IPS-18c (cell line): ENCODE results near the gene PPFIA2.

ENCODE experiments used
- H3K4me3 ChIP-seq: 2 replicates; pipeline ENCODE4 v1.7.0; 2013; ENCODE audit warnings: low read depth, mild to moderate bottlenecking, low read length, moderate library complexity; ENCODE audit not compliant: insufficient read depth
- H3K9me3 ChIP-seq: one replicate; pipeline ENCODE4 v1.6.1; 2013; ENCODE audit warnings: mild to moderate bottlenecking, low read length, moderate library complexity; ENCODE audit not compliant: control insufficient read depth, insufficient read depth

Gene PPFIA2

DNA sequence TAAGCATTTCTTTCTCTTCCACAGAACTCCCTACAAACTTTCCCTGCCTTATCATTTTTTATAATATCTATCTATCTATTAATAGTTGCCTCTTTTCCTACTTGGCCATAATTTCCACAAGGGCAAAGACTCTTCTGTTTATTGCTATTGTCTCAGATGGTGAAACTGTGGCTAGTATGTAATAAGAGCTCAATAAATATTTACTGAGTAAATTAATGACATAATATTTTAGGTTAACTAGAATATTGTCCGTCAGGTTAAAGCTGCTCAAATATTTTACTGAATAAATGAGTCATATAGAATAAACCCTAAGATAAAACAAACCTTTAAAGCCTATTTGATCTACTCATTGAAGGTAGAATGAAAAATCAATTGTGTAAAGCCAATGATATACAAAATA lies 240.5 kb downstream of the PPFIA2 start:
- Histone ChIP-seq H3K4me3 (no peak overlapping the region), H3K9me3 (no peaks in the 10 kb centered on the region)

DNA sequence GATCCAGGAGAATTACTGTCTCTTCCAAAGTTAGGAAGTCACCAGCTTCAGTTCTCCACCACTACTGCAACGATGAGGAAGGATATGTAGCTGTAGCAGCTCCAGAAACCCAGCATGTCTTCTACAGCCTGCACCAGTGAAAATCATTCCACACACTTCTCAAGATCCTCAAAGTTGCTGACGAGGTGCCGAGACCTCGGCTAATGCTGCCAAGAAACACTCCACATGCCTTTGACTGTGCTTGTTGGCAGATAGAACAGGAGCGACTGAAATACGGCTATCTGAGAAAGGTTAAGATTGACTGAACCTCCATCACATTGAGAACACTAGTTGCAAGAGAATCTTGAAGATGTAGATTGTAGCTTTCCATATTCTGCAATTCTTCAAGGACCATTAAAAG lies 241.9 kb downstream of the PPFIA2 start:
- Histone ChIP-seq H3K4me3 (no peak overlapping the region), H3K9me3 (no peaks in the 10 kb centered on the region)

DNA sequence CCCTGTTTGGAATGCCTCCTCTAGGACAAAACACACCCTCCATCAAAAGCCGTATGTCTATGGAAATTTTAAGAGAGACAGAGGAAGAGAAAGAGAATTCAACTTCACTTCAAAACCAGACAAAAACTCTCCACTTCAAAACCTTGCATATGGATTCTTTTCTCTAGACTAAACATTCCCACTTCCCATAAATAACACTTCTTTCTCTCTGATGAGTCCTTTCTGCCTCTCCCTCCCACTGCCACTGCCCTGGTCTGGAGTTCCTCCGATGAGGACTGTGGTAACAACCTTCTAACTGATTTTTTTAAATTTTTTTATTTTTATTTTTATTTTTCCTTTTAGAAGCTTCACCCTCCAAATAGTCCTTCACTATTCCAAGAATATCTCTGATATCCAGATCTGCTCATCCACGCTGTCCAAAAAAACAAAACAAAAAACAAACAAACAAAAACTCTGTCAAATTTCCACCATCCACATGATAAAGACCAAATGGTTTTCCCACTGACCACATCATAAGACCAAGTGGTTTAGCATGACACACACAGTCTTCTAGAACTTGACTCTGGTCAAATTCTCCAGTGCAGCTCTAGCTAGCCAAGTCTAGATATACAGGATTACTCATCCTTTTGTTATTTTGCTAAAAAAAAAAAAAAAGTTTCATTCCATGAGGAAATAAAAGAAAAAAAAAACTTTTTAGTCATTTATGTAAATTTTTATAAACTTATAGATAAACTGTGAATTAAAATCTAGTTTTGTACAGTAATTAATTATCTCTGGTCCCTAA lies 256.0 kb downstream of the PPFIA2 start:
- H3K9me3 ChIP-seq: no peaks in the 10 kb centered on the region
- no peak overlapping the region for H3K4me3 ChIP-seq

DNA sequence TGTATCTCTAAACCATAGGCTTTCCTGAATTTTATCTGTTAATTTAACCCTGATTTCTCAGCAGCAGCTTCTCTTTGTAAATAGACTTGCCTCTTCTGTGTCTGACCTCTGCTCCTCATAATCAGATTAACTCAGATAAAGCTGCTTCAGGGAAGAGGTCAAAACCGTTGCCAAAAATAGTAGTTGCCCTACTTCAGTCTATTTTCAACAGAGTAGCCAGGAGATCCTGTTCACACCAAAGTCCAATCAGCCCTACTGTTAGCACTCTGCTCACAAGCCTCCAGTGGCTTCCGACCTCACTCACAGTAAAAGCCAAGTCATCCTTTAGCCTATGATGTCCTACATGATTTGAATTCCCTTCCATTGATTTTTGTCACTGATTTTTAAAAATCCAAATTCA lies 258.4 kb downstream of the PPFIA2 start:
- H3K4me3 ChIP-seq: no peak overlapping the region
- no peaks in the 10 kb centered on the region for H3K9me3 ChIP-seq

- Histone ChIP-seq H3K4me3 (no peak overlapping the region), H3K9me3 (no peaks in the 10 kb centered on the region)
Observed at GRCh38 chr12:81499809-81500208, 259.3 kb downstream of the PPFIA2 start.

- H3K9me3 ChIP-seq: no peaks in the 10 kb centered on the region
- H3K4me3 ChIP-seq: no peak overlapping the region
Observed at GRCh38 chr12:81492131-81492720, 266.9 kb downstream of the PPFIA2 start.

DNA sequence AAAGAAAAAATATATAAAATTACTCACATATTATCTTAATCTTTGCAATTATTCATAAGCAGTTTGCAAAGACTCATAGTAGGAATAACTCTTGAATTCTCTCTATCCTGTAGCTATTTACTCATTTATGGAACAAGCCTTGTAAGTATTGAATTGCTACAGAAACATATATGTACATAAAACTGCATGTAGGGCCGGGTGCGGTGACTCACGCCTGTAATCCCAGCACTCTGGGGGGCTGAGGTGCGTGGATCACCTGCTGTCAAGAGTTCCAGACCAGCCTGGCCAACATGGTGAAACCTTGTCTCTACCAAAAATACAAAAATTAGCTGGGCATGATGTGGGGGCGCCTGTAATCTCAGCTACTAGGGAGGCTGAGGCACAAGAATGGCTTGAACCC lies 286.2 kb downstream of the PPFIA2 start:
- Histone ChIP-seq H3K4me3 (no peak overlapping the region), H3K9me3 (no peaks in the 10 kb centered on the region)

DNA sequence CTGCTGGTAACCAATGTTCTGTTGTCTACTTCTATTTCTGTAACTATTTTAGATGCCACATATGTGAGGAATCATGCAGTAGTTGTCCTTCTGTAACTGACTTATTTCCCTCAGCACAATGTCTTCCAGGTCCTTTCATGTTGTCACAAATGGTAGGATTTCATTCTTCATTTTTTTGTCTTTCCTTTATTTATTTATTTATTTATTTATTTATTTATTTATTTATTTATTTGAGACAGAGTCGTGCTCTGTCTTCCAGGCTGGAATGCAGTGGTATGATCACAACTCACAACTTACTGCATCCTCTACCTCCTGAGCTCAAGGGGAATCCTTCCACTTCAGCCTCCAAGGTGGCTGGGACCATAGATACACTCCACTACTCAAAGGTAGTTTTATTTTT lies 288.2 kb downstream of the PPFIA2 start:
- no peaks in the 10 kb centered on the region for H3K9me3 ChIP-seq
- no peak overlapping the region for H3K4me3 ChIP-seq

- Histone ChIP-seq H3K9me3 (no peaks in the 10 kb centered on the region), H3K4me3 (no peak overlapping the region)
Observed at GRCh38 chr12:81468206-81468605, 290.9 kb downstream of the PPFIA2 start.

DNA sequence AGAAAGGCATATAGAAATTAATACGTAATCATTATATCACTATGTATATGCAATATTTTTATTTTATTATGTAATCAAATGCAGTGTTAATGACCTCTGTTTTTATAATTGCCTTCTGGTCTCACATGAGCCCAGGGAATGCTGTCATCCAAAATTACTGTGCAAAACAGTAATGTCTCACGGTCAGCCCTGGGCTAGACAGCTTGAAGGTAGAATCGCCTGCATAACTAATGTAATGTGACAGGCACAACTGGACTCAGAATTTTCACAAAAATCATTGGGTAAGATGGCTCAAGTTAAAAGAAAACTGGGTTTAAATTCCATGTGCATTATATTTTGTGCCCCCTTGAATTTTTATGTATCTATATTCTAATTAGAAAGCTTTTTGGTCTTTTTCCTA lies 293.3 kb downstream of the PPFIA2 start:
- Histone ChIP-seq H3K4me3 (no peak overlapping the region), H3K9me3 (no peaks in the 10 kb centered on the region)

GRCh38 chr12:81465191-81465590 lies 294.0 kb downstream of the PPFIA2 start:
- no peaks in the 10 kb centered on the region for H3K9me3 ChIP-seq
- H3K4me3 ChIP-seq: no peak overlapping the region

DNA sequence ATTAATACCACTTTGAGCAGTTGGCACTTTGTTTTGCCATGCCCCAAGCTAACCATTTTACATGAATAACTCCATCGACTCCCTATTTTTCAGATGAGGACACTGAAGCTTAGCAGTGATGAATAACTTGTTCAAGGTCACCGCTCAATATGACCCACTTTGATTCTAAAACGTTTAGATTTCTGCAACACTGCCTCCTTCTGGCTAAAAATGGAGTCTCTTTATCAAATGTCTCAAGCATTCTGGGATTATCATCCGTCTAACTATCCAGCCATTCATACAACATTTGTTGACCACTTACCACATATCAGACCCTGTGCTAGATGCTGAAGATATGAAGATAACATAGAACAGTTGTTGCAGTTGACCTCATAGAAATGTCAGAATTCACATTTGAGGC lies 298.0 kb downstream of the PPFIA2 start:
- Histone ChIP-seq H3K9me3 (no peaks in the 10 kb centered on the region), H3K4me3 (no peak overlapping the region)

GRCh38 chr12:81450920-81451739 lies 308.0 kb downstream of the PPFIA2 start:
- Histone ChIP-seq H3K9me3 (no peaks in the 10 kb centered on the region), H3K4me3 (no peak overlapping the region)

DNA sequence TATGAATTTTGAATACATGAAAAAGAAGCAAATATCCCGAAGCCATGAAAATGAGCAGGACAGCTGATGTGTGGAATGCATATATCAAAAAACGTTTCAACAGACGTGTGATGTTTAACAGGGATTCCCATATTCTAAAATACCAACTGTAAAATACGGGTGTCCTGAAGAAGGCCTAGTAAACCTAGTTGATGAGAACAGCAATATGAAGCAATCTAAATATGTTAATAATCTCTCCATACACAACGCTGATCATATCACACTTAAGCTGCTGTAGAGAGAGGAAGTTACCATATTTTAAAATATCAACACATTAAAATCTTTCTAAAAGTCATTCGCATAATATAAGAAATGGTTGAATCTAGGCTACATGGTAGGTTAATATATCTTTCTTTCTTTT lies 317.5 kb downstream of the PPFIA2 start:
- no peaks in the 10 kb centered on the region for H3K9me3 ChIP-seq
- no peak overlapping the region for H3K4me3 ChIP-seq

GRCh38 chr12:81440001-81440400 lies 319.1 kb downstream of the PPFIA2 start:
- no peak overlapping the region for H3K4me3 ChIP-seq
- H3K9me3 ChIP-seq: no peaks in the 10 kb centered on the region

DNA sequence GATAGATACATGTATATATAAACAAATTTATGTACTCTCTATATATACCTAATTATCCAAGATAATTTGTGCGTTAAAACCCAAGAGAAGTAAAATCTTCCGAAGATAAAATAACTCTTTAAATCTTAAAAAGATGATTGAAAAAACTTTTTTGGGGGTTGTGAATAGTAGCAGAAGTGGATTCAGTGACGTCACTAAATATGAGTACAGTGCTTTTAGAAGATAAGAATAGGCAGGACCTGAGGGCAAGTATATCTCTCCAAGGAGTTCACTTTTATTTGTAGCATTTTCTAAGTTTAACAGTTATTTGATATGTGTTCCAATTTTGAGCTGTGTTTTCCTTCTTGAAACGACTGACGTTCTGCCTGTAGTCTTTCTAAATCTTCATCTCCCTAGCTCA lies 319.8 kb downstream of the PPFIA2 start:
- Histone ChIP-seq H3K9me3 (no peaks in the 10 kb centered on the region), H3K4me3 (no peak overlapping the region)

GRCh38 chr12:81417056-81417455 lies 342.1 kb downstream of the PPFIA2 start:
- H3K4me3 ChIP-seq: no peak overlapping the region
- H3K9me3 ChIP-seq: no peaks in the 10 kb centered on the region

- no peak overlapping the region for H3K4me3 ChIP-seq
- H3K9me3 ChIP-seq: no peaks in the 10 kb centered on the region
Observed at GRCh38 chr12:81416571-81416970, 342.6 kb downstream of the PPFIA2 start.
